RWPE1 (cell line): ENCODE measurements around the gene PRLR.
"Not testable (repeated sequence)": the region's sequence is repeated elsewhere in the genome, so short reads cannot be mapped to it uniquely, and the experiment has no call there.

Experiments used
- CTCF ChIA-PET: fragments of 350-600 bp; sonication (Branson Sonifier 250); formaldehyde crosslinking; extraction: SDS; loops from one replicate; lab custom pipeline; 2021; lab: Yijun Ruan, JAX
- POLR2A ChIA-PET: fragments of 400-600 bp; formaldehyde crosslinking; extraction: SDS; loops from one replicate; lab custom pipeline; 2020; ENCODE audit warnings: antibody characterized with exemption; ENCODE audit not compliant: low non-redundant PET; lab: Yijun Ruan, JAX
- DNase-seq: peaks from one replicate; pipeline ENCODE4 v3.0.0; 2012; ENCODE audit warnings: low spot score
- H3K27ac ChIP-seq: fragments of 450-650 bp; 2 replicates; pipeline ENCODE4 v1.5.1; 2017
- CTCF ChIP-seq: fragments of 450-650 bp; conservative IDR thresholded peaks from 2 replicates; pipeline ENCODE4 v1.5.1; 2017; ENCODE audit warnings: low read depth, mild to moderate bottlenecking

PRLR gene

GRCh38 chr5:35194635-35195471, 35.4 kb downstream of the PRLR start:
- CTCF ChIA-PET, result interaction anchor here (0.7 to 1.0 kb wide), 2 partner anchors 11 to 395 kb away, joined by 3 read pairs; no protein-coding TSS in a partner anchor
- POLR2A ChIA-PET, result interaction anchor here (0.6 kb wide), 1 partner anchor 9 kb away, joined by 3 read pairs; no protein-coding TSS in a partner anchor
- TF ChIP-seq CTCF, result no peak
- no peak for DNase-seq
- no peak overlapping the region for H3K27ac ChIP-seq

GRCh38 chr5:35192506-35192905, 37.8 kb downstream of the PRLR start:
- no peak for TF ChIP-seq CTCF
- POLR2A ChIA-PET, result no interaction called here
- DNase-seq, result no peak
- CTCF ChIA-PET, result interaction anchor here (0.6 to 0.7 kb wide), 2 partner anchors 27 to 251 kb away, joined by 3 to 6 read pairs; no protein-coding TSS in a partner anchor
- H3K27ac ChIP-seq, result no peak overlapping the region

GRCh38 chr5:35189801-35190200, 40.5 kb downstream of the PRLR start:
- POLR2A ChIA-PET, CTCF ChIA-PET, DNase-seq, H3K27ac ChIP-seq: not testable (repeated sequence)

- no peak overlapping the region for H3K27ac ChIP-seq
- POLR2A ChIA-PET, result no interaction called here
- CTCF ChIA-PET, result interaction anchor here (0.8 kb wide), 1 partner anchor 75 kb away, joined by 3 read pairs; no protein-coding TSS in a partner anchor
- DNase-seq, result no peak
- no peak for TF ChIP-seq CTCF
Observed at GRCh38 chr5:35188031-35188457, 42.2 kb downstream of the PRLR start.

GRCh38 chr5:35187621-35188020, 42.7 kb downstream of the PRLR start:
- H3K27ac ChIP-seq, DNase-seq, CTCF ChIA-PET, POLR2A ChIA-PET: not testable (repeated sequence)

- no peak for DNase-seq
- no peak for TF ChIP-seq CTCF
- no peak overlapping the region for H3K27ac ChIP-seq
- CTCF ChIA-PET, result no interaction called here
- POLR2A ChIA-PET, result no interaction called here
Observed at GRCh38 chr5:35186749-35187148, 43.5 kb downstream of the PRLR start.

GRCh38 chr5:35185518-35185917, 44.8 kb downstream of the PRLR start:
- ChIA-PET CTCF (interaction anchor here (0.6 kb wide), 1 partner anchor 173 kb away, joined by 3 read pairs; no protein-coding TSS in a partner anchor), POLR2A (interaction anchor here (0.6 kb wide), 1 partner anchor 9 kb away, joined by 3 read pairs; no protein-coding TSS in a partner anchor)
- H3K27ac ChIP-seq, result no peak overlapping the region
- no peak for TF ChIP-seq CTCF
- DNase-seq, result no peak
